Measurements from ENCODE around the gene KIAA0232. TPM values are rescaled to one million over a fixed set of nuclear protein-coding genes. Genes with fewer than 3 reads are reported as not detected.
"Not testable (repeated sequence)": the region's sequence is repeated elsewhere in the genome, so short reads cannot be mapped to it uniquely, and the experiment has no call there.

KIAA0232 gene
- total and polyA plus RNA-seq, 12 donors = 12.8 to 89.6 (median 70.9) TPM

DNA sequence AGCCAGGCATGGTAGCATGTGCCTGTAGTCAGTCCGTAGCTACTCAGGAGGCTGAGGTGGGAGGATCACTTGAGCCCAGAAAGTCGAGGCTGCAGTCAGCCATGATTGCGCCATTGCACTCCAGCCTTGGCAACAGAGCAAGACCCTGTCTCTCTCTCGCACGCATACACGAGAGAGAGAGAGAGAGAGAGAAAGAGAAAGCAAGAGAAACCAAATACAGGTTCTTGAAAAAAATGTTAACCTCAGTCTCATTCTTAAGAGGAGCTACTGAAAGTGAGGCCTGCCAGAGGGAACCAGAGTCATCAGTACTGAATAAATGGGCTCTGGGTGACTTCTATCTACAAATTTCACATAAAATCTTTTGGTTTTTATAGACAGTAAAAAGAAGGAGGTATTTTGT, 42.9 kb downstream of the KIAA0232 start:
- peaks cover 0 to 48% (median 32%) of the 10 kb centered on the region in 9 donors for H3K4me1 ChIP-seq
- no peak overlapping the region for H3K27ac ChIP-seq
- no peak for DNase-seq
- no peak for ATAC-seq
- TF ChIP-seq, protein P1, sequence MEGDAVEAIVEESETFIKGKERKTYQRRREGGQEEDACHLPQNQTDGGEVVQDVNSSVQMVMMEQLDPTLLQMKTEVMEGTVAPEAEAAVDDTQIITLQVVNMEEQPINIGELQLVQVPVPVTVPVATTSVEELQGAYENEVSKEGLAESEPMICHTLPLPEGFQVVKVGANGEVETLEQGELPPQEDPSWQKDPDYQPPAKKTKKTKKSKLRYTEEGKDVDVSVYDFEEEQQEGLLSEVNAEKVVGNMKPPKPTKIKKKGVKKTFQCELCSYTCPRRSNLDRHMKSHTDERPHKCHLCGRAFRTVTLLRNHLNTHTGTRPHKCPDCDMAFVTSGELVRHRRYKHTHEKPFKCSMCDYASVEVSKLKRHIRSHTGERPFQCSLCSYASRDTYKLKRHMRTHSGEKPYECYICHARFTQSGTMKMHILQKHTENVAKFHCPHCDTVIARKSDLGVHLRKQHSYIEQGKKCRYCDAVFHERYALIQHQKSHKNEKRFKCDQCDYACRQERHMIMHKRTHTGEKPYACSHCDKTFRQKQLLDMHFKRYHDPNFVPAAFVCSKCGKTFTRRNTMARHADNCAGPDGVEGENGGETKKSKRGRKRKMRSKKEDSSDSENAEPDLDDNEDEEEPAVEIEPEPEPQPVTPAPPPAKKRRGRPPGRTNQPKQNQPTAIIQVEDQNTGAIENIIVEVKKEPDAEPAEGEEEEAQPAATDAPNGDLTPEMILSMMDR (IDR thresholded peaks at IDR 0.05) = no peak
- H3K4me3 ChIP-seq = no peak overlapping the region
- 95 to 97% methylated on average over 6 of the region's 6 CpGs for WGBS, 2 donors
- peaks cover 0 to 60% (median 16%) of the 10 kb centered on the region in 9 donors for H3K36me3 ChIP-seq
- intact Hi-C loops (cut with DNase I) = no loop called here
- peaks cover 0 to 22% (median 11%) of the 10 kb centered on the region in 11 donors for H3K9me3 ChIP-seq
- no peaks in the 10 kb centered on the region for H3K27me3 ChIP-seq

DNA sequence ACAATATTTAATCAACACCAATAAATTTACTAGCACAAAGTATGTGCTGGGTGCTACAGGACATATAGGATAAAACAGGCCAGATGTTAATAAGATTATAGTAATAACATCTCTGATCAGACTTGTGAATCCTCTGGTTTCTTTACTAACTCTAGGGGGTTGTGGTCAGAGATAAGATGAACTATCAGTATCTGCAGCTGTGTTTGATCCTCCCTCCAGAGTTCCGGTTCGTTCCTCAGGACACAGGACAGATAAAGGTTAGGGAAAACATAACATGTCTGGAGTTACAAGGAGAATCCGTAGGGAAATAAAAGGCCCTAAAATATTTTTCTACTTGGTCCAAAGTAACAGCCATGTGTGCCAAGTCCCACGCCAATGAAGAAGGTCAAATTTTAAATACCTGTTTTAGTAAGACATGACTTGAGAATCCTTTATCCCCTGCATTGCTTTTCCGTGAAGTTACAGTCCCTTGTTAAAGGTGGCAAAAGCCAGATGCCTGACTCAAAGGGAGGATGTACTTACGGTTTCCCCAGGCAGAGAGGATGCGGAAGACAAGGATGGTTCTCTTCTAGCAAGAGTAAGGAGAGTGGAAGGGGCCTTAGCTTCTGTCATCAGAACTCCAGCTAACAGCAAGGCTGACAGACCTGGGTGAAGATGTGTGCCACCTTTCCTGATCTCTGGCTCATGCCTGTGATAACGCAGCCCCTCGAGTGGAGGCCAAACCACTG, 44.4 kb downstream of the KIAA0232 start:
- TF ChIP-seq, protein P1 (IDR thresholded peaks at IDR 0.05) = no peak
- peaks cover 0 to 7% (median 0%) of the 10 kb centered on the region in 11 donors for H3K9me3 ChIP-seq
- peaks cover 0 to 75% (median 21%) of the 10 kb centered on the region in 9 donors for H3K36me3 ChIP-seq
- peaks cover 0 to 52% (median 32%) of the 10 kb centered on the region in 9 donors for H3K4me1 ChIP-seq
- 69% methylated on average over 9 of the region's 9 CpGs for WGBS, 2 donors
- H3K4me3 ChIP-seq = no peak overlapping the region
- ATAC-seq (no peak), DNase-seq (no peak)
- H3K27me3 ChIP-seq = no peaks in the 10 kb centered on the region
- intact Hi-C loops (cut with DNase I) = no loop called here
- peak overlapping the region in 1 of 10 donors; percentile 6 for H3K27ac ChIP-seq

DNA sequence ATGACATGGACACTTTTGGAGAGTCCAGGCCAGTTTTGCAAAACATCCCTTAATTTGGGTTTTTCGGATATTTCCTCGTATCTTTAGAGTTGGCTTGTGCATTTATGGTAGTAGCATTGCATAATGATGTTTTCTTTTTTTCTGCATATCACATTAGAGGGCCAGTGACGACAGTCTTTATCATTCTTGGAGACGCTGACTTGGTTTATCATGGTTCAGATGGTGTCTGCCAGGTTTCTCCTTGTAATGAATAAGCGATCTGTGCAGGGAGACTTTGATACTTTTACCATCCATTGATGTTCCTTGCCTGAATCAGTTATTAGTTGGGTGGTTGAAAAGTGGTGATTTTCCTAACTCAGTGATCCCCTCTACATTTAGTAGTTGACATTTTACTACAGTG, 46.6 kb downstream of the KIAA0232 start:
- intact Hi-C loops (cut with DNase I) = no loop called here
- no peak for DNase-seq
- 51 to 60% methylated on average over 5 of the region's 5 CpGs for WGBS, 2 donors
- peak in 2 of 8 donors; percentile 29 to 32 for ATAC-seq
- Histone ChIP-seq H3K4me1 (peaks cover 0 to 53% (median 29%) of the 10 kb centered on the region in 9 donors), H3K27ac (no peak overlapping the region), H3K4me3 (no peak overlapping the region), H3K36me3 (peaks cover 0 to 91% (median 21%) of the 10 kb centered on the region in 9 donors), H3K9me3 (no peaks in the 10 kb centered on the region), H3K27me3 (no peaks in the 10 kb centered on the region)
- TF ChIP-seq, protein P1 (IDR thresholded peaks at IDR 0.05) = no peak

DNA sequence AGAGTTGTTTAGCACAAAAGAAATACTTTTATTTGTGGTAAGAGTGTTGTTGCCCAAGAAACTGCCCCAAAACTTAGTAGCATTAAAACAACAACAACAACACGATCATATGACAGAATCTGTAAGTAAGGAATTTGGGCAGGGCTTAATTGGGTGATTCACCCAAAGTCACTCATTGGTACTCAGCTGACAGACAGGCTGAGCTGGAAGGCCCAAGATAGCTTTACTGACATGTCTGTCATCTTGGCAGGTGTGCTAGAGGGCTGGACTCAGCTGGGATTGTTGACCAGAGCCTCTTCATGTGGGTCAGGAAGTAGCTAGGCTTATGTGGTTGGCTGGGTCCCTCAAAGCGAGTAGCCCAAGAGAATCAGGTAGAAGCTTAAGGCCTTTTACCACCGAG, 52.3 kb downstream of the KIAA0232 start:
- no peaks in the 10 kb centered on the region for H3K27me3 ChIP-seq
- TF ChIP-seq, protein P1 (IDR thresholded peaks at IDR 0.05) = no peak
- intact Hi-C loops (cut with DNase I) = no loop called here
- H3K4me3 ChIP-seq = no peak overlapping the region
- no peaks in the 10 kb centered on the region for H3K9me3 ChIP-seq
- peak overlapping the region in 1 of 10 donors; percentile 17 for H3K27ac ChIP-seq
- WGBS, 2 donors = 86 to 89% methylated on average over 3 of the region's 3 CpGs
- peak in 6 of 8 donors; percentile 32 to 82 (median 66) for ATAC-seq
- peaks cover 0 to 54% (median 5%) of the 10 kb centered on the region in 9 donors for H3K36me3 ChIP-seq
- no peak for DNase-seq
- H3K4me1 ChIP-seq = peaks cover 3 to 34% (median 16%) of the 10 kb centered on the region in 9 donors

DNA sequence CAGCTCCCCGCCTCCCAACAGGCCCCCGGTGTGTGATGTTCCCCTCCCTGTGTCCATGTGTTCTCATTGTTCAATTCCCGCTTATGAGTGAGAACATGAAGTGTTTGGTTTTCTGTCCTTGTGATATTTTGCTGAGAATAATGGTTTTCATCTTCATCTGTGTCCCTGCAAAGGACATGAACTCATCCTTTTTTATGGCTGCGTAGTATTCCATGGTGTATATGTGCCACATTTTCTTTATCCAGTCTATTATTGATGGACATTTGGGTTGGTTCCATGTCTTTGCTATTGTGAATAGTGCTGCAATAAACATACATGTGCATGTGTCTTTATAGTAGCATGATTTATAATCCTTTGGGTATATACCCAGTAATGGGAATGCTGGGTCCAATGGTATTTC, 53.1 kb downstream of the KIAA0232 start:
- 97 to 100% methylated on average over 4 of the region's 4 CpGs for WGBS, 2 donors
- Histone ChIP-seq H3K36me3 (peaks cover 0 to 49% (median 5%) of the 10 kb centered on the region in 9 donors), H3K4me1 (peaks cover 3 to 34% (median 21%) of the 10 kb centered on the region in 9 donors)
- ATAC-seq; H3K27me3 ChIP-seq; H3K27ac ChIP-seq; H3K9me3 ChIP-seq; H3K4me3 ChIP-seq; intact Hi-C loops (cut with DNase I); DNase-seq: not testable (repeated sequence)

DNA sequence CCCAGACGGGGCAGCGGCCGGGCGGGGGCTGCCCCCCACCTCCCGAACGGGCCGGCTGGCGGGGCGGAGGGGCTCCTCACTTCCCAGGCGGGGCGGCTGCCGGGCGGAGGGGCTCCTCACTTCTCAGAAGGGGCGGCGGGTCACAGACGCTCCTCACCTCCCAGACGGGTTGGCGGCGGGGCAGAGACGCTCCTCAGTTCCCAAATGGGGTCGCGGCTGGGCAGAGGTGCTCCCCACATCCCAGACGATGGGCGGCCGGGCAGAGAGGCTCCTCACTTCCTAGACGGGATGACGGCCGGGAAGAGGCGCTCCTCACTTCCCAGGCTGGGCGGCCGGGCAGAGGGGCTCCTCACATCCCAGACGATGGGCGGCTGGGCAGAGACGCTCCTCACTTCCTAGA, 54.6 kb downstream of the KIAA0232 start:
- ATAC-seq; H3K27ac ChIP-seq; H3K9me3 ChIP-seq; H3K4me3 ChIP-seq; H3K27me3 ChIP-seq; DNase-seq; intact Hi-C loops (cut with DNase I): not testable (repeated sequence)
- 97% methylated on average over 34 of the region's 34 CpGs for WGBS, 2 donors
- Histone ChIP-seq H3K4me1 (peaks cover 3 to 41% (median 31%) of the 10 kb centered on the region in 9 donors), H3K36me3 (peaks cover 0 to 37% (median 0%) of the 10 kb centered on the region in 9 donors)

All from heart right ventricle (tissue), 16 donors.